Ammon's horn (tissue), 1 donor: ENCODE data around the gene CTNND1.
"Not testable (repeated sequence)": the region's sequence is repeated elsewhere in the genome, so short reads cannot be mapped to it uniquely, and the experiment has no call there.

ENCODE experiments used
- DNase-seq: peaks from one replicate; pipeline ENCODE4 v3.0.0-alpha.2; 2016; ENCODE audit warnings: low spot score

CTNND1 gene, protein sequence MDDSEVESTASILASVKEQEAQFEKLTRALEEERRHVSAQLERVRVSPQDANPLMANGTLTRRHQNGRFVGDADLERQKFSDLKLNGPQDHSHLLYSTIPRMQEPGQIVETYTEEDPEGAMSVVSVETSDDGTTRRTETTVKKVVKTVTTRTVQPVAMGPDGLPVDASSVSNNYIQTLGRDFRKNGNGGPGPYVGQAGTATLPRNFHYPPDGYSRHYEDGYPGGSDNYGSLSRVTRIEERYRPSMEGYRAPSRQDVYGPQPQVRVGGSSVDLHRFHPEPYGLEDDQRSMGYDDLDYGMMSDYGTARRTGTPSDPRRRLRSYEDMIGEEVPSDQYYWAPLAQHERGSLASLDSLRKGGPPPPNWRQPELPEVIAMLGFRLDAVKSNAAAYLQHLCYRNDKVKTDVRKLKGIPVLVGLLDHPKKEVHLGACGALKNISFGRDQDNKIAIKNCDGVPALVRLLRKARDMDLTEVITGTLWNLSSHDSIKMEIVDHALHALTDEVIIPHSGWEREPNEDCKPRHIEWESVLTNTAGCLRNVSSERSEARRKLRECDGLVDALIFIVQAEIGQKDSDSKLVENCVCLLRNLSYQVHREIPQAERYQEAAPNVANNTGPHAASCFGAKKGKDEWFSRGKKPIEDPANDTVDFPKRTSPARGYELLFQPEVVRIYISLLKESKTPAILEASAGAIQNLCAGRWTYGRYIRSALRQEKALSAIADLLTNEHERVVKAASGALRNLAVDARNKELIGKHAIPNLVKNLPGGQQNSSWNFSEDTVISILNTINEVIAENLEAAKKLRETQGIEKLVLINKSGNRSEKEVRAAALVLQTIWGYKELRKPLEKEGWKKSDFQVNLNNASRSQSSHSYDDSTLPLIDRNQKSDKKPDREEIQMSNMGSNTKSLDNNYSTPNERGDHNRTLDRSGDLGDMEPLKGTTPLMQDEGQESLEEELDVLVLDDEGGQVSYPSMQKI

DNA sequence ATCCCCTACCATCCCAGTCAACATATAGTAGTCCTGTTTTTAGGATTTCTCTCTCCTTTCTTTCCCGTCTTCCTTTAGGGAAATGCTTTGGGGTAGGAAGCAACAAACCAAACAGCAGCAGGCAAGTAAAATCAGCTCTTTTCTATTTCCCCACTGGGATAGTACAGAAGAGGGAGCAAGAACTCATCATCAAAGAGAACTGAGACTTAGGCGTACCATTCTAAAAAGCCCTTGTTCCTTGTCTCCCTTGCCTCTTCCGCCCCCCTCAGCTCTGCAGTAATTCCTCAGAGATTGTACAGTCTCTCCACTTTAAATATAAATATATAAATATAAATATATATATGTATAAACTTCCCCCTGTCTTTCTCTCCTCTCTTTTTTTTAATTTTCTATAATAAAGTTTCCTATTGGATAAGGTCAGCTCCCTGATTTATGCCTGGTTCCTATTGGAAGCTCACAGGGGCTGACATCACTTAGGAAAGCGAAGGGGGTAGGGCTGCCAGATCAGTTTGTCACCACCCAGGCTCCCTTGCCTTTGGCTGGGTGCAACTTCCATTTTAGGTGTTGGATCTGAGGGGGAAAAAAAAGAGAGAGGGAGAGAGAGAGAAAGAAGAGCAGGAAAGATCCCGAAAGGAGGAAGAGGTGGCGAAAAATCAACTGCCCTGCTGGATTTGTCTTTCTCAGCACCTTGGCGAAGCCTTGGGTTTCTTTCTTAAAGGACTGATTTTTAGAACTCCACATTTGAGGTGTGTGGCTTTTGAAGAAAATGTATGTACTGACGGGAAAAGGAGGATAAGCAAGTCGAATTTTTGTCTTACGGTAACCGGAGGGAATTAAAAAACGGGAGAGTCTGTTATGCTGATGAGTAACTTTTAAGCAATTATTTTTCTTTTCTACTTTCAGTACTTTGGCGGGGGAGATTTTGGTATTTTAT, at the start of gene CTNND1:
TSS of gene CTNND1 (plus strand) at position 502 of the 934 bp plus-strand sequence. CDS start 29,677 bp downstream, outside the sequence.
- peak; percentile 95 for DNase-seq

DNA sequence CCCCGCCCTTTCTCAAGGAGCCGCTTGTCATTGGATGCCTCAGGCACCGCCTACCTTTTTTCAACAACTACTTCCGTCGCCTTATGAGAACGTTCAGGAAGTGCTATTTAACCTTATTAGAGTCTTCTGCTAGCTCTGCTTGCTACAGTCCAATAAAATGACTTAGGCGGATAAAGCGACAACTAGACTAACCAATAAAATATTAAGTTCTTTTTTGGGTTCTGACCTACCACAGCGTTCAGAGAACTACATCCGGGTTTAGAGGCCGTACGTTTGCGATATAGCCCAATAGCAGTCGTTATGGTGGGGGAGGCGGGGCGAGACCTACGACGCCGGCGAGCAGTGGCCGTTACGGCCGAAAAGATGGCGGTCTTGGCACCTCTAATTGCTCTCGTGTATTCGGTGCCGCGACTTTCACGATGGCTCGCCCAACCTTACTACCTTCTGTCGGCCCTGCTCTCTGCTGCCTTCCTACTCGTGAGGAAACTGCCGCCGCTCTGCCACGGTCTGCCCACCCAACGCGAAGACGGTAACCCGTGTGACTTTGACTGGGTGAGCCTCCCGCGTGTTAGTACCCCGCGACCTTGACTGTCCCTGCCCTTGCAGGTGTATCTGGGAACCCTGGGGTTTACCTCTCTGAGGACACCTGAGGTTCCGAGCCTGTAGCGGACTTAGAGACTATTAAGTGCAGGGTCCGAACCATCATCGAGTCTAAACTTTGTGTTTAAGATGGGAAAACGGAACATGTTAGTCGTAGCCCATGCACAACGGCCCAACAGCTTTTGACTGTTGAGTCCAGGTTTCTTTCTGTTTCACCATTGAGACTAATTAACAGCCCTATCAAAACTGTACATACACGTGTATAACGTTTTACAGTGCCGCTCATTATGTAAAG, 49.1 kb upstream of the CTNND1 start, which contains the start of gene TMX2:
TSS of gene TMX2 (plus strand) at position 338 of the 895 bp plus-strand sequence. CDS start at position 364, 26 bp downstream.
- DNase-seq, result peak; percentile 98

GRCh38 chr11:57713835-57714234, 47.8 kb upstream of the CTNND1 start:
- no peak for DNase-seq

DNA sequence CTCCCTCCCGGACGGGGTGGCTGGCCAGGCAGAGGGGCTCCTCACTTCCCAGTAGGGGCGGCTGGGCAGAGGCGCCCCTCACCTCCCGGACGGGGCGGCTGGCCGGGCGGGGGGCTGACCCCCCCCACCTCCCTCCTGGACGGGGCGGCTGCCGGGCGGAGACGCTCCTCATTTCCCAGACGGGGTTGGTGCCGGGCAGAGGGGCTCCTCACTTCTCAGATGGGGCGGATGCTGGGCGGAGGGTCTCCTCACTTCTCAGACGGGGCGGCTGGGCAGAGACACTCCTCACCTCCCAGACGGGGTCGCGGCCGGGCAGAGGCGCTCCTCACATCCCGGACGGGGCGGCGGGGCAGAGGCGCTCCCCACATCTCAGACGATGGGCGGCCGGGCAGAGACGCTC, 44.9 kb upstream of the CTNND1 start:
- not testable (repeated sequence) for DNase-seq

GRCh38 chr11:57727185-57727584, 34.4 kb upstream of the CTNND1 start:
- DNase-seq, result no peak

GRCh38 chr11:57728829-57729228, 32.8 kb upstream of the CTNND1 start:
- no peak for DNase-seq

GRCh38 chr11:57729479-57729878, 32.1 kb upstream of the CTNND1 start:
- no peak for DNase-seq

DNA sequence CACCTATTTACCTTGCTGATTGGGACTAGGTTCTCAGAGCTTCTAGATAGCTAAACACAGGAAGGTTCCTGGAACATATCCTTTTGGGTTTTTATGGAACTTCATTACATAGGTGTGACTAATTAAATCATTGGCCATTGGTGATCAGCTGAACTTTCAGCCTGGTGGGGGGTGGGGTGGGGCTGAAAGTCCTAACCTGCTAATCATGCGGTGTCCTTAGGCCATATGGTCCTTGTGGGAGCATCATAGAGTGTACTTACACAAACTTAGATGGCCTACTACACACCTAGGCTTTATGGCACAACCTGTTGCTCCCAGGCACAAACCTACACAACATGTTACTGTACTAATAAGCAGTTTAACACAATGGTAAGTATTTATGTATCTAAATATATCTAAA, 28.9 kb upstream of the CTNND1 start:
- DNase-seq, result no peak

DNA sequence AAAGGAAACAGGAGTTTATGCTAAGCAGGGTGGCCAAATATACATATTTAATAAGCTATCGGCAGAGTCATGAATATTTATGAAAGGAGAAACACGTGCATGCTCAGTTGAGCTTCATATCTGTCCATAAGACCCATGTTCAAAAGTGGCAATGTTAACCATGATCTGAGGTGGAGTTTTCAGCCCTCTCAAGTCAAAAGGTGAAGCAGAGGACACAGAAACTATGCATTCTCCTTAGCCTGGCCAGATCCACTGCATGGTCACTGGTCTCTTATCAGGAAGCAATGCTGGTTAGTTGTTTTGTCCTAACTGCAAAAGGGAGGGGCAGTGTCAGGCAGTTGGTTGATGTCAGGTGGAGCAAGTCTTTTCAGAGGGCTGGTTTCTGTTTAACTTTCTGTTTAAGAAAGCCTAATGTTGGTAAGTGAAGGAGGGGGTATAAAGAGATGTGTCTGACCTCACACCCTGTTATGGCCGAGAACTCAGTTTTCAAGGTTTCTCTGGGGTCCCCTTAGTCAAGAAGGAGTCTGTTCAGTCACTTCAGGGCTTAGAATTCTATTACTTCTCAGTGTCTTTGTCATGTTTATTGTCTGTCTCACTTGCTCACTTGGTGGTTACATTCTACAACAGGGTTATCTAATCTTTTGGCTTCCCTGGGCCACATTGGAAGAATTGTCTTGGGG, 25.8 kb upstream of the CTNND1 start:
- DNase-seq, result no peak

GRCh38 chr11:57741132-57742086, 20.2 kb upstream of the CTNND1 start, which contains the start of gene SELENOH:
SELENOH (plus strand) TSS chr11:57741491; CDS start chr11:57741596, 105 bp downstream.
- peak; percentile 99 for DNase-seq

GRCh38 chr11:57742087-57742452, 19.5 kb upstream of the CTNND1 start:
- no peak for DNase-seq

DNA sequence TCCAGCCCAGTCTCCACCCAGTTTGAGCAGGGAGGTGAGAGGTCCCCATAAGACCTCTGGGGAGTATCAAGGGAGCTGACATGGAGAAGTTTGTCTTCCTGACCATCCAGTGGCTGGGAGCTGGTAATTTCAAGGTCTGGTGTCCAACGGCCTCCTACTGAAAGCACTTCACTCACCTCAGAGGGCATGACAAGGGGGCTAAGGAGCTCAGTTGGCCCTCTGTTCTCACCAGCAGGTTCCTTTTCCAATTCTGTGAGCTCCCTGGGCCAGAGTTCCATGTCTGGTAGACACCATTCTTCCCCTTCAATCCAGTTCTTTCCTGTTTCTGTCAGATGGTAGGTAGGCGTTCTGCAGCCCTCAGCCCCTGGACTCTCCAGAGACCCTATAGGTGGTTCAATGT, 17.2 kb upstream of the CTNND1 start:
- no peak for DNase-seq

- no peak for DNase-seq
Observed at GRCh38 chr11:57745206-57745605, 16.4 kb upstream of the CTNND1 start.

DNA sequence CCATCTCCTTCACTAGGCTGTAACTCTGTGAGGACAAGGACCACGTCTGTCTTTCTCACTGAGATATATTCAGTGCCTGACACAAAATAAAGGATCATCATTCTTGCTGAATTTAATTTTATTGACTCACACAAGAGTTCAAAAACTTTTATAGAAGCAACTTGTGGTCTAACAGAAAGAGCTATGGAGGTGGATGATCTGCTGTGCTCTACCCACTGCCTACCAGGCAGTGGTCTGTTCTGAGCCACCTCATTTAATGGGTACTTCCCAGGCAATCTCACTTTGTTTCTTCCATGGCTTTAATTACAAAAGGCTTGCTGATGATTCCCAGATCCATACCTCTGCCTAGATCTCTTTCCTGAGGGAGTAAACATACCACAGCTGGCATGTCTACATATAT, 14.7 kb upstream of the CTNND1 start:
- DNase-seq, result no peak

GRCh38 chr11:57751176-57751575, 10.4 kb upstream of the CTNND1 start:
- no peak for DNase-seq

GRCh38 chr11:57751676-57752253, 9.8 kb upstream of the CTNND1 start, which contains the start of gene BTBD18:
BTBD18 (minus strand) TSS chr11:57751819; CDS start chr11:57751188, 631 bp downstream.
- peak; percentile 50 for DNase-seq

GRCh38 chr11:57752954-57753353, 8.6 kb upstream of the CTNND1 start:
- DNase-seq, result no peak

- DNase-seq, result no peak
Observed at GRCh38 chr11:57758174-57758573, 3.4 kb upstream of the CTNND1 start.
